HepG2 (cell line): ENCODE data around the gene C3orf38. TPM values are rescaled to one million over a fixed set of nuclear protein-coding genes. Genes with fewer than 3 reads are reported as not detected.

Experiments used
- CBFB ChIP-seq: sonication (generic); formaldehyde crosslinking; IDR thresholded peaks from 2 replicates; pipeline ENCODE4 v1.4.0; 2020; ENCODE audit warnings: missing genetic modification reagents
- DMAP1 ChIP-seq: IDR thresholded peaks from 2 replicates; pipeline ENCODE4 v1.6.1; 2016
- EP300 ChIP-seq, 3 experiments: sonication (generic) in 1 of 3; formaldehyde crosslinking in 1 of 3; IDR thresholded peaks; 2 replicates each; pipeline versions ENCODE4 v1.5.1 to v1.6.1; 2011 to 2020; ENCODE audit warnings: low read depth in 2 of 3, low read length in 2 of 3, borderline replicate concordance in 1 of 3, improper control_type of control experiment in 1 of 3, mild to moderate bottlenecking in 1 of 3, missing genetic modification reagents in 1 of 3, moderate library complexity in 1 of 3
- ERF ChIP-seq: IDR thresholded peaks from 2 replicates; pipeline ENCODE4 v1.6.1; 2018; ENCODE audit warnings: missing biosample characterization, missing genetic modification reagents
- KDM5A ChIP-seq: fragments of 200-600 bp; sonication (generic); IDR thresholded peaks from 2 replicates; pipeline ENCODE4 v1.7.0; 2018; ENCODE audit warnings: antibody characterized with exemption, mild to moderate bottlenecking, low read length, borderline replicate concordance
- MEIS2 ChIP-seq: sonication (generic); formaldehyde crosslinking; IDR thresholded peaks from 2 replicates; pipeline ENCODE4 v1.9.0; 2021; ENCODE audit warnings: mild to moderate bottlenecking, missing genetic modification reagents
- NFATC3 ChIP-seq: sonication (generic); formaldehyde crosslinking; IDR thresholded peaks from 2 replicates; pipeline ENCODE4 v1.5.1; 2020; ENCODE audit warnings: mild to moderate bottlenecking, missing genetic modification reagents
- PRDM15 ChIP-seq: sonication (generic); formaldehyde crosslinking; IDR thresholded peaks from 2 replicates; pipeline ENCODE4 v1.4.0; 2020; ENCODE audit warnings: missing genetic modification reagents
- RARA ChIP-seq: IDR thresholded peaks from 2 replicates; pipeline ENCODE4 v1.6.1; 2016; ENCODE audit warnings: missing genetic modification reagents, missing compliant biosample characterization
- RBM39 ChIP-seq: fragments of 200-400 bp; formaldehyde crosslinking; IDR thresholded peaks from one replicate; pipeline ENCODE4 v1.6.1; 2018; ENCODE audit warnings: antibody characterized with exemption, mild to moderate bottlenecking, low read depth, low read length; ENCODE audit not compliant: poor library complexity, severe bottlenecking
- SKIL ChIP-seq: sonication (generic); formaldehyde crosslinking; IDR thresholded peaks from 2 replicates; pipeline ENCODE4 v1.8.0; 2022; ENCODE audit warnings: missing genetic modification reagents, mild to moderate bottlenecking, moderate library complexity, borderline replicate concordance
- STAT6 ChIP-seq: sonication (generic); formaldehyde crosslinking; IDR thresholded peaks from 2 replicates; pipeline ENCODE4 v1.4.0; 2020; ENCODE audit warnings: missing genetic modification reagents, mild to moderate bottlenecking, borderline replicate concordance
- TRIM24 ChIP-seq: sonication (generic); formaldehyde crosslinking; IDR thresholded peaks from 2 replicates; pipeline ENCODE4 v1.8.0; 2022; ENCODE audit warnings: mild to moderate bottlenecking, missing genetic modification reagents
- U2AF2 ChIP-seq: fragments of 200-400 bp; formaldehyde crosslinking; IDR thresholded peaks from 2 replicates; pipeline ENCODE4 v1.6.1; 2017; ENCODE audit warnings: low read depth, mild to moderate bottlenecking, low read length
- ZNF234 ChIP-seq: sonication (generic); formaldehyde crosslinking; conservative IDR thresholded peaks from 2 replicates; pipeline ENCODE4 v1.5.1; 2020; ENCODE audit warnings: mild to moderate bottlenecking, missing genetic modification reagents
- ZNF354B ChIP-seq: sonication (generic); formaldehyde crosslinking; IDR thresholded peaks from 2 replicates; pipeline ENCODE4 v1.8.0; 2022; ENCODE audit warnings: mild to moderate bottlenecking, missing genetic modification reagents
- ZNF644 ChIP-seq: IDR thresholded peaks from 2 replicates; pipeline ENCODE4 v1.6.1; 2016; ENCODE audit warnings: low read depth
- ZNF878 ChIP-seq: sonication (generic); formaldehyde crosslinking; IDR thresholded peaks from 2 replicates; pipeline ENCODE4 v1.8.1; 2023; ENCODE audit warnings: mild to moderate bottlenecking, missing genetic modification reagents, moderate library complexity
- polyA plus RNA-seq, 8 experiments: library from polyadenylated mRNA; depleted of rRNA in 3 of 8; stranded (reverse) in 7 of 8; unstranded in 1 of 8; fragments of >200 nt; fragmentation: Illumina TruSeq in 4 of 8; extraction: Trizol in 4 of 8; gene quantifications; 2 replicates each; pipeline versions ENCODE4 v1.2.1 to v1.2.3, GENCODE V29; 2011 to 2016; ENCODE audit warnings: low read depth in 4 of 8, missing spikeins in 1 of 8, mixed read lengths in 1 of 8; ENCODE audit not compliant: insufficient read depth in 1 of 8
- total RNA-seq, 5 experiments: library from RNA; depleted of rRNA; stranded (reverse); fragments of >200 nt; fragmentation: Illumina TruSeq; extraction: Trizol; gene quantifications; 2 replicates each; pipeline ENCODE4 v1.2.3, GENCODE V29; 2016; ENCODE audit warnings: low read depth in 1 of 5
- TF ChIP-seq, protein P1 (sequence below): sonication (generic); formaldehyde crosslinking; IDR thresholded peaks from 2 replicates; pipeline ENCODE4 v1.5.0; 2020; ENCODE audit warnings: missing genetic modification reagents

Gene C3orf38
- total and polyA plus RNA-seq, 2 of the 13 experiments (the other 11 are each of a cell fraction or from before 2014, with no cell fraction given): 6.0 to 17.5 TPM

- TF ChIP-seq PRDM15 (CRISPR knock-in tag) (no peak), TRIM24 (no peak), CBFB (CRISPR knock-in tag) (peak; percentile 58; the same call in 1 of the 2 replicates), SKIL (CRISPR knock-in tag) (no peak), MEIS2 (peak; percentile 52), STAT6 (CRISPR knock-in tag) (peak; percentile 48; the same call in 1 of the 2 replicates), ZNF354B (CRISPR knock-in tag) (no peak), ZNF234 (CRISPR knock-in tag) (no peak), RARA (peak; percentile 36; the same call in 1 of the 2 replicates), EP300 (IDR thresholded peaks at IDR 0.05; ENCODE audit: low read depth in 2 of 2, low read length in 2 of 2) (no peak; a peak in 1 of 4 replicates), EP300 (CRISPR knock-in tag; IDR thresholded peaks at IDR 0.05; ENCODE audit: borderline replicate concordance) (no peak), RBM39 (peak; percentile 85), ZNF878 (CRISPR knock-in tag) (peak; percentile 81), KDM5A (peak; percentile 89), DMAP1 (CRISPR knock-in tag) (peak; percentile 92), ERF (CRISPR knock-in tag) (peak; percentile 63; the same call in 1 of the 2 replicates), U2AF2 (no peak), NFATC3 (CRISPR knock-in tag) (peak; percentile 47; the same call in 1 of the 2 replicates), ZNF644 (CRISPR knock-in tag) (no peak)
- TF ChIP-seq, protein P1, sequence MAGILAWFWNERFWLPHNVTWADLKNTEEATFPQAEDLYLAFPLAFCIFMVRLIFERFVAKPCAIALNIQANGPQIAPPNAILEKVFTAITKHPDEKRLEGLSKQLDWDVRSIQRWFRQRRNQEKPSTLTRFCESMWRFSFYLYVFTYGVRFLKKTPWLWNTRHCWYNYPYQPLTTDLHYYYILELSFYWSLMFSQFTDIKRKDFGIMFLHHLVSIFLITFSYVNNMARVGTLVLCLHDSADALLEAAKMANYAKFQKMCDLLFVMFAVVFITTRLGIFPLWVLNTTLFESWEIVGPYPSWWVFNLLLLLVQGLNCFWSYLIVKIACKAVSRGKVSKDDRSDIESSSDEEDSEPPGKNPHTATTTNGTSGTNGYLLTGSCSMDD: no peak
Measured at GRCh38 chr3:88149509-88150362, at the start of gene C3orf38 (continued).
